IMR-90 (cell line): ENCODE data around the gene TECPR2. TPM values are rescaled to one million over a fixed set of nuclear protein-coding genes. Genes with fewer than 3 reads are reported as not detected.

ENCODE experiments used
- ATAC-seq: fragments of 200-7000 bp; cut with Tn5 transposase; 2 replicates; pipeline ENCODE4 v1.9.1; 2020; ENCODE audit warnings: low read depth, mild to moderate bottlenecking, moderate library complexity
- BruUV-seq: library from RNA; stranded (reverse); fragments of 400-500 nt; replicated peaks from 2 replicates; lab custom pipeline; 2021; lab: Mats Ljungman, UMichigan
- CTCF ChIA-PET: fragments of 300-600 bp; formaldehyde crosslinking; extraction: SDS; loops from one replicate; lab custom pipeline; 2021; ENCODE audit warnings: antibody characterized with exemption; lab: Yijun Ruan, JAX
- POLR2A ChIA-PET: fragments of 300-600 bp; sonication (Branson Sonifier 250); formaldehyde crosslinking; loops from one replicate; lab custom pipeline; 2022; ENCODE audit warnings: antibody characterized with exemption; ENCODE audit not compliant: unreplicated experiment; lab: Charles Lee
- DNase-seq: peaks from one replicate; pipeline ENCODE4 v3.0.0; 2013
- H2AFZ ChIP-seq: replicated peaks from 2 replicates; pipeline ENCODE3; 2013; ENCODE audit warnings: low read length, mild to moderate bottlenecking; ENCODE audit not compliant: poor library complexity
- H2AK5ac ChIP-seq: 2 replicates; pipeline ENCODE4 v1.6.1; 2013; ENCODE audit warnings: low read depth, low read length, inconsistent platforms
- H2AK9ac ChIP-seq: replicated peaks from 2 replicates; pipeline ENCODE3; 2013; ENCODE audit warnings: mild to moderate bottlenecking, low read depth, low read length, moderate library complexity; ENCODE audit not compliant: poor library complexity
- H2BK120ac ChIP-seq: 2 replicates; pipeline ENCODE4 v1.6.1; 2013; ENCODE audit warnings: low read depth, low read length, inconsistent platforms
- H2BK15ac ChIP-seq: 3 replicates; pipeline ENCODE4 v1.6.1; 2013; ENCODE audit warnings: low read depth, low read length, inconsistent platforms
- H2BK20ac ChIP-seq: 2 replicates; pipeline ENCODE4 v1.6.1; 2013; ENCODE audit warnings: low read depth, mild to moderate bottlenecking, inconsistent platforms, low read length, moderate library complexity
- H2BK5ac ChIP-seq: 2 replicates; pipeline ENCODE4 v1.6.1; 2013; ENCODE audit warnings: mild to moderate bottlenecking, low read depth, low read length, inconsistent platforms; ENCODE audit not compliant: poor library complexity, severe bottlenecking
- H3K14ac ChIP-seq: replicated peaks from 2 replicates; pipeline ENCODE4 v1.6.1; 2013; ENCODE audit warnings: low read depth, low read length, inconsistent platforms
- H3K18ac ChIP-seq: 2 replicates; pipeline ENCODE4 v1.6.1; 2013; ENCODE audit warnings: low read depth, low read length, control low read depth
- H3K23ac ChIP-seq: 2 replicates; pipeline ENCODE4 v1.6.1; 2013; ENCODE audit warnings: low read depth, low read length, inconsistent platforms
- H3K27ac ChIP-seq: 2 replicates; pipeline ENCODE4 v1.5.1; 2013; ENCODE audit warnings: mild to moderate bottlenecking, control low read depth, low read length; ENCODE audit not compliant: insufficient read depth
- H3K27me3 ChIP-seq: 2 replicates; pipeline ENCODE4 v1.6.1; 2013; ENCODE audit warnings: low read length; ENCODE audit not compliant: control insufficient read depth, insufficient read depth
- H3K36me3 ChIP-seq: 2 replicates; pipeline ENCODE4 v1.6.1; 2013; ENCODE audit warnings: low read length, mixed read lengths; ENCODE audit not compliant: control insufficient read depth, insufficient read depth
- H3K4ac ChIP-seq: 2 replicates; pipeline ENCODE4 v1.6.1; 2013; ENCODE audit warnings: low read depth, low read length, inconsistent platforms
- H3K4me1 ChIP-seq: 2 replicates; pipeline ENCODE4 v1.6.1; 2013; ENCODE audit warnings: low read length, mixed read lengths; ENCODE audit not compliant: control insufficient read depth, insufficient read depth
- H3K4me2 ChIP-seq: 2 replicates; pipeline ENCODE4 v1.6.1; 2013; ENCODE audit warnings: low read depth, mild to moderate bottlenecking, control low read depth, low read length, moderate library complexity
- H3K4me3 ChIP-seq: 2 replicates; pipeline ENCODE4 v1.5.1; 2013; ENCODE audit warnings: low read depth, mild to moderate bottlenecking, control low read depth, low read length, moderate library complexity; ENCODE audit not compliant: insufficient read depth
- H3K56ac ChIP-seq: 2 replicates; pipeline ENCODE4 v1.6.1; 2013; ENCODE audit warnings: low read length, inconsistent platforms; ENCODE audit not compliant: insufficient read depth; ENCODE audit errors: extremely low read depth
- H3K79me1 ChIP-seq, 2 experiments: 2 replicates each; pipeline ENCODE4 v1.6.1; 2013; ENCODE audit warnings: low read length in 2 of 2, inconsistent platforms in 1 of 2, low read depth in 1 of 2
- H3K9ac ChIP-seq: 2 replicates; pipeline ENCODE4 v1.6.1; 2013; ENCODE audit warnings: low read depth, low read length, control low read depth
- H3K9me1 ChIP-seq: 2 replicates; pipeline ENCODE4 v1.6.1; 2013; ENCODE audit warnings: low read length, inconsistent platforms; ENCODE audit not compliant: insufficient read depth
- H3K9me3 ChIP-seq: 2 replicates; pipeline ENCODE4 v1.6.1; 2013; ENCODE audit warnings: low read length; ENCODE audit not compliant: control insufficient read depth, insufficient read depth
- H4K20me1 ChIP-seq: 2 replicates; pipeline ENCODE4 v1.6.1; 2013; ENCODE audit warnings: low read length, inconsistent platforms; ENCODE audit not compliant: insufficient read depth
- H4K5ac ChIP-seq: 2 replicates; pipeline ENCODE4 v1.6.1; 2013; ENCODE audit warnings: mild to moderate bottlenecking, low read depth, low read length, control low read depth
- H4K8ac ChIP-seq, 2 experiments: 2 replicates each; pipeline ENCODE4 v1.6.1; 2013; ENCODE audit warnings: low read depth in 2 of 2, low read length in 2 of 2, control low read depth in 1 of 2, inconsistent platforms in 1 of 2
- H4K91ac ChIP-seq: 2 replicates; pipeline ENCODE4 v1.6.1; 2013; ENCODE audit warnings: low read depth, low read length, inconsistent platforms; ENCODE audit not compliant: insufficient read depth
- BHLHE40 ChIP-seq: fragments of 150-350 bp; IDR thresholded peaks from 2 replicates; pipeline ENCODE4 v1.6.1; 2016; ENCODE audit warnings: mild to moderate bottlenecking, low read depth, low read length
- CTCF ChIP-seq: conservative IDR thresholded peaks from 2 replicates; pipeline ENCODE4 v1.5.1; 2012; ENCODE audit warnings: mild to moderate bottlenecking, low read depth, low read length, improper control_type of control experiment
- ELK1 ChIP-seq: fragments of 150-350 bp; IDR thresholded peaks from 2 replicates; pipeline ENCODE4 v1.6.1; 2016; ENCODE audit warnings: low read depth, mild to moderate bottlenecking, low read length, moderate library complexity, borderline replicate concordance
- FOS ChIP-seq: fragments of 150-350 bp; IDR thresholded peaks from 2 replicates; pipeline ENCODE4 v1.6.1; 2016; ENCODE audit warnings: low read depth, low read length
- MAFK ChIP-seq: IDR thresholded peaks from 2 replicates; pipeline ENCODE4 v1.6.1; 2012; ENCODE audit warnings: low read depth, low read length, improper control_type of control experiment
- MAZ ChIP-seq: IDR thresholded peaks from 2 replicates; pipeline ENCODE4 v1.6.1; 2012; ENCODE audit warnings: low read depth, mild to moderate bottlenecking, low read length, improper control_type of control experiment, moderate library complexity, borderline replicate concordance
- MXI1 ChIP-seq: IDR thresholded peaks from 2 replicates; pipeline ENCODE4 v1.6.1; 2012; ENCODE audit warnings: low read depth, mild to moderate bottlenecking, low read length, moderate library complexity, borderline replicate concordance
- NFE2L2 ChIP-seq: fragments of 150-350 bp; IDR thresholded peaks from 2 replicates; pipeline ENCODE4 v1.6.1; 2016; ENCODE audit warnings: low read depth, mild to moderate bottlenecking, low read length
- POLR2A ChIP-seq: IDR thresholded peaks from 2 replicates; pipeline ENCODE4 v1.6.1; 2012; ENCODE audit warnings: mild to moderate bottlenecking, low read depth, low read length
- RCOR1 ChIP-seq: IDR thresholded peaks from 2 replicates; pipeline ENCODE4 v1.6.1; 2012; ENCODE audit warnings: mild to moderate bottlenecking, low read length, improper control_type of control experiment; ENCODE audit not compliant: insufficient replicate concordance
- RFX5 ChIP-seq: IDR thresholded peaks from 2 replicates; pipeline ENCODE4 v1.8.0; 2012; ENCODE audit warnings: low read depth, mild to moderate bottlenecking, low read length, moderate library complexity
- WGBS, 2 experiments: methylation state at CpG; one replicate each; pipeline versions ENCODE4 v1.1.5 to v1.1.7; 2013; ENCODE audit warnings: missing lambda C conversion rate in 2 of 2; ENCODE audit not compliant: insufficient read length in 1 of 2; ENCODE audit errors: extremely low coverage in 2 of 2; 5-methylcytosine and 5-hydroxymethylcytosine counted together
- dilution Hi-C: fragments of 300-500 bp; cut with HindIII; formaldehyde crosslinking; loops from one replicate; pipeline ENCODE4 v1.14.3; 2018; ENCODE audit warnings: low sequenced_read_pairs; ENCODE audit not compliant: unreplicated experiment
- in situ Hi-C: fragments of 300-500 bp; cut with MboI; formaldehyde crosslinking; loops from 3 replicates; pipeline ENCODE4 v1.14.3; 2019; ENCODE audit warnings: low sequenced_read_pairs, inconsistent platforms, mixed read lengths
- intact Hi-C: fragments of 100-400 bp; cut with micrococcal nuclease; formaldehyde crosslinking; loops from 2 replicates; pipeline ENCODE4 v1.10.0; 2022
- polyA plus RNA-seq, 3 experiments: library from polyadenylated mRNA; depleted of rRNA; stranded (reverse); fragments of >200 nt; gene quantifications; 2 replicates each; pipeline ENCODE4 v1.2.3, GENCODE V29; 2012; ENCODE audit warnings: low replicate concordance in 1 of 3
- total RNA-seq: library from RNA; depleted of rRNA; stranded (reverse); fragments of >200 nt; gene quantifications from 2 replicates; pipeline ENCODE4 v1.2.3, GENCODE V29; 2012

TECPR2 gene
- total and polyA plus RNA-seq, 2 of the 4 experiments (the other 2 are of a cell fraction) = 9.5 to 11.7 TPM

- Histone ChIP-seq H3K4me1 (no peaks in the 10 kb centered on the region), H3K4me2 (no peak overlapping the region), H3K9ac (no peak overlapping the region), H4K5ac (no peak overlapping the region), H3K23ac (no peak overlapping the region), H3K4ac (no peak overlapping the region), H2BK20ac (no peak overlapping the region), H3K36me3 (peaks cover 49% of the 10 kb centered on the region), H3K18ac (no peak overlapping the region), H3K9me1 (peaks cover 9% of the 10 kb centered on the region), H2BK120ac (no peak overlapping the region), H3K27me3 (no peaks in the 10 kb centered on the region), H2BK15ac (no peak overlapping the region), H2AK9ac (no peak overlapping the region), H4K20me1 (no peaks in the 10 kb centered on the region; the same call in 1 of the 2 replicates), H4K91ac (no peak overlapping the region), H4K8ac (no peak overlapping the region), H2BK5ac (no peak overlapping the region), H2AFZ (no peak overlapping the region), H2AK5ac (no peak overlapping the region), H3K14ac (no peak overlapping the region), H3K9me3 (no peaks in the 10 kb centered on the region), H3K27ac (no peak overlapping the region), H3K79me1 (peaks cover 5 to 11% of the 10 kb centered on the region in 2 experiments; a peak in 3 of 4 replicates), H3K4me3 (no peak overlapping the region), H3K56ac (no peak overlapping the region)
- in situ Hi-C loops (no loop called here), dilution Hi-C loops (no loop called here), intact Hi-C loops (no loop called here)
- BruUV-seq = no TSS peak
- ChIA-PET POLR2A (no interaction called here), CTCF (no interaction called here)
- TF ChIP-seq BHLHE40 (no peak), MXI1 (no peak), FOS (no peak), MAZ (no peak), POLR2A (no peak), RFX5 (no peak), RCOR1 (no peak), ELK1 (no peak), CTCF (no peak), MAFK (no peak), NFE2L2 (no peak)
- ATAC-seq = no peak
- no CpG with 5 or more reads among the region's 4 CpGs for WGBS, 2 experiments
- DNase-seq = no peak
These were observed 10.5 kb upstream of the TECPR2 start for GRCh38 chr14:102352213-102352612.
